GM12878 (cell line): ENCODE results near the gene PRDM9. TPM values are rescaled to one million over a fixed set of nuclear protein-coding genes. Genes with fewer than 3 reads are reported as not detected.

Experiments
- ATAC-seq: fragments of 200-7000 bp; cut with Tn5 transposase; 3 replicates; pipeline ENCODE4 v1.9.1; 2020; ENCODE audit warnings: mild to moderate bottlenecking, moderate library complexity
- BruUV-seq: library from RNA; stranded (reverse); fragments of 400-500 nt; replicated peaks from 2 replicates; lab custom pipeline; 2021; lab: Mats Ljungman, UMichigan
- CTCF ChIA-PET: fragments of 300-600 bp; sonication (Branson Sonifier 250); formaldehyde crosslinking; extraction: SDS; loops from one replicate; lab custom pipeline; 2021; ENCODE audit warnings: inconsistent platforms; lab: Yijun Ruan, JAX
- POLR2A ChIA-PET: fragments of 350-600 bp; formaldehyde crosslinking; extraction: SDS; loops from one replicate; lab custom pipeline; 2021; ENCODE audit warnings: inconsistent platforms; lab: Charles Lee
- RAD21 ChIA-PET: fragments of 300-600 bp; sonication (Branson Sonifier 250); formaldehyde crosslinking; loops from one replicate; lab custom pipeline; 2023; ENCODE audit warnings: antibody characterized with exemption; ENCODE audit not compliant: unreplicated experiment; lab: Charles Lee
- SMC1A ChIA-PET: fragments of 300-600 bp; sonication (Branson Sonifier 250); formaldehyde crosslinking; loops from one replicate; lab custom pipeline; 2023; ENCODE audit not compliant: unreplicated experiment, uncharacterized antibody; lab: Charles Lee
- DNase-seq: peaks from one replicate; pipeline ENCODE4 v3.0.0-alpha.2; 2011; ENCODE audit warnings: low read depth, low spot score
- FAIRE-seq: peaks from 3 replicates; lab custom pipeline; 2011; peaks lifted over from hg19 to GRCh38; lab: Jason Lieb, UNC
- H2AFZ ChIP-seq: 2 replicates; pipeline ENCODE4 v1.6.0; 2011; ENCODE audit warnings: low read depth, low read length, control low read depth; ENCODE audit not compliant: control insufficient read depth
- H3K27ac ChIP-seq: 2 replicates; pipeline ENCODE4 v1.5.1; 2011; ENCODE audit warnings: control low read depth; ENCODE audit not compliant: control insufficient read depth, insufficient read depth
- H3K27me3 ChIP-seq, 2 experiments: replicated peaks in 1 of 2; 2 replicates each; pipeline versions ENCODE4 v1.6.0 to v1.6.1; 2011; ENCODE audit warnings: low read length in 1 of 2; ENCODE audit not compliant: control insufficient read depth in 2 of 2, insufficient read depth in 2 of 2
- H3K36me3 ChIP-seq, 2 experiments: 2 replicates each; pipeline ENCODE4 v1.5.1; 2011; ENCODE audit warnings: low read length in 1 of 2; ENCODE audit not compliant: control insufficient read depth in 2 of 2, insufficient read depth in 2 of 2
- H3K4me1 ChIP-seq: 2 replicates; pipeline ENCODE4 v1.6.1; 2011; ENCODE audit warnings: mild to moderate bottlenecking, low read length, moderate library complexity, mixed read lengths; ENCODE audit not compliant: control insufficient read depth, insufficient read depth
- H3K4me2 ChIP-seq: 2 replicates; pipeline ENCODE4 v1.6.0; 2011; ENCODE audit warnings: control low read depth; ENCODE audit not compliant: control insufficient read depth, insufficient read depth
- H3K4me3 ChIP-seq: fragments of 200-600 bp; sonication (generic); 2 replicates; pipeline ENCODE4 v1.5.1; 2016
- H3K79me2 ChIP-seq: 2 replicates; pipeline ENCODE4 v1.6.0; 2011; ENCODE audit warnings: low read length; ENCODE audit not compliant: control insufficient read depth, insufficient read depth
- H3K9ac ChIP-seq: 2 replicates; pipeline ENCODE4 v1.8.0; 2011; ENCODE audit warnings: low read length, control low read depth, mixed read lengths; ENCODE audit not compliant: control insufficient read depth, insufficient read depth
- H3K9me3 ChIP-seq: replicated peaks from 3 replicates; pipeline ENCODE4 v1.5.1; 2011; ENCODE audit warnings: mild to moderate bottlenecking, low read length; ENCODE audit not compliant: control insufficient read depth, insufficient read depth
- H4K20me1 ChIP-seq: 2 replicates; pipeline ENCODE4 v1.6.0; 2011; ENCODE audit not compliant: control insufficient read depth, insufficient read depth
- BRCA1 ChIP-seq: IDR thresholded peaks from 2 replicates; pipeline ENCODE4 v1.6.1; 2011; ENCODE audit warnings: low read depth, low read length, improper control_type of control experiment
- KLF5 ChIP-seq: fragments of 450-650 bp; IDR thresholded peaks from 2 replicates; pipeline ENCODE4 v1.6.1; 2014; ENCODE audit warnings: mild to moderate bottlenecking; ENCODE audit not compliant: partially characterized antibody
- NR2C1 ChIP-seq: fragments of 450-650 bp; IDR thresholded peaks from 2 replicates; pipeline ENCODE4 v1.6.1; 2017; ENCODE audit warnings: antibody characterized with exemption, mild to moderate bottlenecking, moderate library complexity
- NR2C2 ChIP-seq: IDR thresholded peaks from 2 replicates; pipeline ENCODE4 v1.6.1; 2011; ENCODE audit warnings: borderline replicate concordance, low read depth; ENCODE audit not compliant: control insufficient read depth, insufficient read length
- SREBF2 ChIP-seq: IDR thresholded peaks from 2 replicates; pipeline ENCODE4 v1.6.1; 2012; ENCODE audit warnings: mild to moderate bottlenecking, low read length
- TCF7 ChIP-seq: IDR thresholded peaks from 2 replicates; pipeline ENCODE4 v1.6.1; 2014; ENCODE audit warnings: antibody characterized with exemption, borderline replicate concordance
- ZNF274 ChIP-seq: IDR thresholded peaks from one replicate; pipeline ENCODE4 v1.8.0; 2011; ENCODE audit not compliant: insufficient read length, insufficient read depth
- ZZZ3 ChIP-seq: IDR thresholded peaks from 2 replicates; pipeline ENCODE4 v1.6.1; 2011; ENCODE audit warnings: low read depth; ENCODE audit not compliant: control insufficient read depth, insufficient read length
- WGBS: methylation state at CpG from one replicate; pipeline ENCODE4 v1.1.6; 2016; ENCODE audit warnings: low lambda C conversion rate; ENCODE audit not compliant: insufficient replicate concordance, insufficient coverage; ENCODE audit errors: missing lambda C conversion rate; 5-methylcytosine and 5-hydroxymethylcytosine counted together
- in situ Hi-C: fragments of 300-500 bp; cut with MboI; formaldehyde crosslinking; loops from 9 replicates; pipeline ENCODE4 v1.14.3; 2018; ENCODE audit warnings: mixed read lengths
- intact Hi-C: fragments of 100-400 bp; cut with micrococcal nuclease; formaldehyde crosslinking; loops from one replicate; pipeline ENCODE4 v1.14.2; 2022; ENCODE audit not compliant: unreplicated experiment
- polyA plus RNA-seq, 11 experiments: library from polyadenylated mRNA; depleted of rRNA in 4 of 11; unstranded in 6 of 11; stranded (reverse) in 5 of 11; fragments of >200 nt; fragmentation: Nextera tagmentation in 4 of 11; fragmentation: Illumina TruSeq in 1 of 11; extraction: Ambion mirVana in 4 of 11; extraction: Trizol in 1 of 11; gene quantifications; 1 replicate in 1 of 11; 2 replicates in 10 of 11; pipeline versions ENCODE4 v1.2.1 to v1.2.3, GENCODE V29; 2011 to 2016; ENCODE audit warnings: inconsistent platforms in 2 of 11, missing spikeins in 2 of 11, low read depth in 1 of 11
- total RNA-seq, 4 experiments: library from RNA; depleted of rRNA in 3 of 4; stranded (reverse); fragments of >200 nt in 3 of 4; fragmentation: Illumina TruSeq in 1 of 4; extraction: Trizol in 1 of 4; gene quantifications; 2 replicates each; pipeline versions ENCODE4 v1.2.1 to v1.2.3, GENCODE V29; 2013 to 2021
- TF ChIP-seq, protein P1 (sequence below): fragments of 450-650 bp; IDR thresholded peaks from 2 replicates; pipeline ENCODE4 v1.6.1; 2017; ENCODE audit warnings: mild to moderate bottlenecking, low read depth, inconsistent platforms; ENCODE audit not compliant: poor library complexity, severe bottlenecking
- TF ChIP-seq, protein P2 (sequence below): fragments of 450-650 bp; formaldehyde crosslinking; IDR thresholded peaks from 2 replicates; pipeline ENCODE4 v1.4.0; 2022; ENCODE audit warnings: mild to moderate bottlenecking, moderate library complexity
- TF ChIP-seq, protein P3 (sequence below): fragments of 450-650 bp; formaldehyde crosslinking; IDR thresholded peaks from 2 replicates; pipeline ENCODE4 v1.5.0; 2022; ENCODE audit warnings: mild to moderate bottlenecking, missing genetic modification characterization

PRDM9 gene
- total and polyA plus RNA-seq, 10 of the 15 experiments (the other 5 are each of a cell fraction or from before 2014, with no cell fraction given) = not detected

DNA sequence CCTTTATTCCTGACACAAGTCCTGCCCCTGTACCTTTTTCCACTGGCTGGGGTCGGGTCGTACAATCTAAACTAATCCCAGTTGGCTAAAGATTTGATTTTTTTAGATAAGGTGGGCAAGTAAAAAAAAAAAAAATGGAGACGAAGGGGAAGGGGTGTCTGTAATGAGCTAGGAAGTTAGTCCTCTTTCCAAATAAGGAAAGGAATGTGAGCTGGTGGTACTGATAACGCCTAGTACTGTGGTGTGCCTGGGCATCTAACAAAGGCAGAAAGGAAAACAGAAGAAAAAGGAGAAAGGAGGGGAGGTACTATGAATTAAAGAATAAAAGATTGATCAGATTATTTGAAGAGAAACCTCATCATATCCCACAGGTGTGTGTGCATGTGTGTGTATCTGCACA lies 21.3 kb downstream of the PRDM9 start:
- TF ChIP-seq NR2C1 (no peak), SREBF2 (no peak), KLF5 (no peak), TCF7 (no peak), ZZZ3 (no peak), BRCA1 (no peak), ZNF274 (no peak), NR2C2 (no peak)
- TF ChIP-seq, protein P1, sequence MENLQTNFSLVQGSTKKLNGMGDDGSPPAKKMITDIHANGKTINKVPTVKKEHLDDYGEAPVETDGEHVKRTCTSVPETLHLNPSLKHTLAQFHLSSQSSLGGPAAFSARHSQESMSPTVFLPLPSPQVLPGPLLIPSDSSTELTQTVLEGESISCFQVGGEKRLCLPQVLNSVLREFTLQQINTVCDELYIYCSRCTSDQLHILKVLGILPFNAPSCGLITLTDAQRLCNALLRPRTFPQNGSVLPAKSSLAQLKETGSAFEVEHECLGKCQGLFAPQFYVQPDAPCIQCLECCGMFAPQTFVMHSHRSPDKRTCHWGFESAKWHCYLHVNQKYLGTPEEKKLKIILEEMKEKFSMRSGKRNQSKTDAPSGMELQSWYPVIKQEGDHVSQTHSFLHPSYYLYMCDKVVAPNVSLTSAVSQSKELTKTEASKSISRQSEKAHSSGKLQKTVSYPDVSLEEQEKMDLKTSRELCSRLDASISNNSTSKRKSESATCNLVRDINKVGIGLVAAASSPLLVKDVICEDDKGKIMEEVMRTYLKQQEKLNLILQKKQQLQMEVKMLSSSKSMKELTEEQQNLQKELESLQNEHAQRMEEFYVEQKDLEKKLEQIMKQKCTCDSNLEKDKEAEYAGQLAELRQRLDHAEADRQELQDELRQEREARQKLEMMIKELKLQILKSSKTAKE = no peak
- TF ChIP-seq, protein P2, sequence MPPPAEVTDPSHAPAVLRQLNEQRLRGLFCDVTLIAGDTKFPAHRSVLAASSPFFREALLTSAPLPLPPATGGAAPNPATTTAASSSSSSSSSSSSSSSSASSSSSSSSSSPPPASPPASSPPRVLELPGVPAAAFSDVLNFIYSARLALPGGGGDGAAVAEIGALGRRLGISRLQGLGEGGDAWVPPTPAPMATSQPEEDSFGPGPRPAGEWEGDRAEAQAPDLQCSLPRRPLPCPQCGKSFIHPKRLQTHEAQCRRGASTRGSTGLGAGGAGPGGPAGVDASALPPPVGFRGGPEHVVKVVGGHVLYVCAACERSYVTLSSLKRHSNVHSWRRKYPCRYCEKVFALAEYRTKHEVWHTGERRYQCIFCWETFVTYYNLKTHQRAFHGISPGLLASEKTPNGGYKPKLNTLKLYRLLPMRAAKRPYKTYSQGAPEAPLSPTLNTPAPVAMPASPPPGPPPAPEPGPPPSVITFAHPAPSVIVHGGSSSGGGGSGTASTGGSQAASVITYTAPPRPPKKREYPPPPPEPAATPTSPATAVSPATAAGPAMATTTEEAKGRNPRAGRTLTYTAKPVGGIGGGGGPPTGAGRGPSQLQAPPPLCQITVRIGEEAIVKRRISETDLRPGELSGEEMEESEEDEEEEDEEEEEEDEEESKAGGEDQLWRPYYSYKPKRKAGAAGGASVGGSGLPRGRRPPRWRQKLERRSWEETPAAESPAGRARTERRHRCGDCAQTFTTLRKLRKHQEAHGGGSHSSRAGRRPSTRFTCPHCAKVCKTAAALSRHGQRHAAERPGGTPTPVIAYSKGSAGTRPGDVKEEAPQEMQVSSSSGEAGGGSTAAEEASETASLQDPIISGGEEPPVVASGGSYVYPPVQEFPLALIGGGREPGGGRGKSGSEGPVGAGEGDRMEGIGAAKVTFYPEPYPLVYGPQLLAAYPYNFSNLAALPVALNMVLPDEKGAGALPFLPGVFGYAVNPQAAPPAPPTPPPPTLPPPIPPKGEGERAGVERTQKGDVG = no peak
- TF ChIP-seq, protein P3, sequence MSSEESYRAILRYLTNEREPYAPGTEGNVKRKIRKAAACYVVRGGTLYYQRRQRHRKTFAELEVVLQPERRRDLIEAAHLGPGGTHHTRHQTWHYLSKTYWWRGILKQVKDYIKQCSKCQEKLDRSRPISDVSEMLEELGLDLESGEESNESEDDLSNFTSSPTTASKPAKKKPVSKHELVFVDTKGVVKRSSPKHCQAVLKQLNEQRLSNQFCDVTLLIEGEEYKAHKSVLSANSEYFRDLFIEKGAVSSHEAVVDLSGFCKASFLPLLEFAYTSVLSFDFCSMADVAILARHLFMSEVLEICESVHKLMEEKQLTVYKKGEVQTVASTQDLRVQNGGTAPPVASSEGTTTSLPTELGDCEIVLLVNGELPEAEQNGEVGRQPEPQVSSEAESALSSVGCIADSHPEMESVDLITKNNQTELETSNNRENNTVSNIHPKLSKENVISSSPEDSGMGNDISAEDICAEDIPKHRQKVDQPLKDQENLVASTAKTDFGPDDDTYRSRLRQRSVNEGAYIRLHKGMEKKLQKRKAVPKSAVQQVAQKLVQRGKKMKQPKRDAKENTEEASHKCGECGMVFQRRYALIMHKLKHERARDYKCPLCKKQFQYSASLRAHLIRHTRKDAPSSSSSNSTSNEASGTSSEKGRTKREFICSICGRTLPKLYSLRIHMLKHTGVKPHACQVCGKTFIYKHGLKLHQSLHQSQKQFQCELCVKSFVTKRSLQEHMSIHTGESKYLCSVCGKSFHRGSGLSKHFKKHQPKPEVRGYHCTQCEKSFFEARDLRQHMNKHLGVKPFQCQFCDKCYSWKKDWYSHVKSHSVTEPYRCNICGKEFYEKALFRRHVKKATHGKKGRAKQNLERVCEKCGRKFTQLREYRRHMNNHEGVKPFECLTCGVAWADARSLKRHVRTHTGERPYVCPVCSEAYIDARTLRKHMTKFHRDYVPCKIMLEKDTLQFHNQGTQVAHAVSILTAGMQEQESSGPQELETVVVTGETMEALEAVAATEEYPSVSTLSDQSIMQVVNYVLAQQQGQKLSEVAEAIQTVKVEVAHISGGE (CRISPR knock-in tag) = no peak
- BruUV-seq = no TSS peak
- POLR2A ChIA-PET = no interaction called here

More for the DNA sequence above, 21.3 kb downstream of the PRDM9 start:
- DNase-seq = no peak
- no peaks in the 10 kb centered on the region for H3K27me3 ChIP-seq
- no peak for ATAC-seq
- no peak for FAIRE-seq
- in situ Hi-C loops = no loop called here
- H3K4me1 ChIP-seq = no peaks in the 10 kb centered on the region
- no peak overlapping the region for H3K9ac ChIP-seq
- intact Hi-C loops = no loop called here
- H3K79me2 ChIP-seq = no peaks in the 10 kb centered on the region
- no peaks in the 10 kb centered on the region for H3K9me3 ChIP-seq
- ChIA-PET SMC1A (no interaction called here), RAD21 (no interaction called here), CTCF (no interaction called here)
- no peaks in the 10 kb centered on the region for H3K36me3 ChIP-seq
- 9% methylated on average over 3 of the region's 4 CpGs for WGBS
- no peak overlapping the region for H3K27ac ChIP-seq
- H2AFZ ChIP-seq = no peak overlapping the region
- no peak overlapping the region for H3K4me2 ChIP-seq
- no peaks in the 10 kb centered on the region for H4K20me1 ChIP-seq
- no peak overlapping the region for H3K4me3 ChIP-seq
